OCI-LY3 (cell line): ENCODE measurements around the gene FZD4.

Source experiments
- EZH2phosphoT487 ChIP-seq: fragments of 200-600 bp; shearing (Covaris generic); IDR thresholded peaks from 2 replicates; pipeline ENCODE4 v1.6.1; 2018; ENCODE audit warnings: antibody characterized with exemption, mixed run types, low read depth
- TF ChIP-seq, protein P1 (sequence below): fragments of 200-600, 300-600 bp; sonication (generic); IDR thresholded peaks from 2 replicates; pipeline ENCODE4 v1.5.1; 2014; ENCODE audit warnings: antibody characterized with exemption, low read length, low read depth

GRCh38 chr11:86950661-86950995, 4.6 kb downstream of the FZD4 start:
- TF ChIP-seq, protein P1, sequence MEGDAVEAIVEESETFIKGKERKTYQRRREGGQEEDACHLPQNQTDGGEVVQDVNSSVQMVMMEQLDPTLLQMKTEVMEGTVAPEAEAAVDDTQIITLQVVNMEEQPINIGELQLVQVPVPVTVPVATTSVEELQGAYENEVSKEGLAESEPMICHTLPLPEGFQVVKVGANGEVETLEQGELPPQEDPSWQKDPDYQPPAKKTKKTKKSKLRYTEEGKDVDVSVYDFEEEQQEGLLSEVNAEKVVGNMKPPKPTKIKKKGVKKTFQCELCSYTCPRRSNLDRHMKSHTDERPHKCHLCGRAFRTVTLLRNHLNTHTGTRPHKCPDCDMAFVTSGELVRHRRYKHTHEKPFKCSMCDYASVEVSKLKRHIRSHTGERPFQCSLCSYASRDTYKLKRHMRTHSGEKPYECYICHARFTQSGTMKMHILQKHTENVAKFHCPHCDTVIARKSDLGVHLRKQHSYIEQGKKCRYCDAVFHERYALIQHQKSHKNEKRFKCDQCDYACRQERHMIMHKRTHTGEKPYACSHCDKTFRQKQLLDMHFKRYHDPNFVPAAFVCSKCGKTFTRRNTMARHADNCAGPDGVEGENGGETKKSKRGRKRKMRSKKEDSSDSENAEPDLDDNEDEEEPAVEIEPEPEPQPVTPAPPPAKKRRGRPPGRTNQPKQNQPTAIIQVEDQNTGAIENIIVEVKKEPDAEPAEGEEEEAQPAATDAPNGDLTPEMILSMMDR, result no peak
- TF ChIP-seq EZH2phosphoT487, result no peak
